Embryonic facial prominence (tissue), 1 donor: ENCODE data around the gene PODXL2.
"Not testable (repeated sequence)": the region's sequence is repeated elsewhere in the genome, so short reads cannot be mapped to it uniquely, and the experiment has no call there.

ENCODE experiments used
- DNase-seq: peaks from one replicate; pipeline ENCODE4 v3.0.0-alpha.2; 2016; ENCODE audit errors: extremely low spot score

Gene PODXL2

DNA sequence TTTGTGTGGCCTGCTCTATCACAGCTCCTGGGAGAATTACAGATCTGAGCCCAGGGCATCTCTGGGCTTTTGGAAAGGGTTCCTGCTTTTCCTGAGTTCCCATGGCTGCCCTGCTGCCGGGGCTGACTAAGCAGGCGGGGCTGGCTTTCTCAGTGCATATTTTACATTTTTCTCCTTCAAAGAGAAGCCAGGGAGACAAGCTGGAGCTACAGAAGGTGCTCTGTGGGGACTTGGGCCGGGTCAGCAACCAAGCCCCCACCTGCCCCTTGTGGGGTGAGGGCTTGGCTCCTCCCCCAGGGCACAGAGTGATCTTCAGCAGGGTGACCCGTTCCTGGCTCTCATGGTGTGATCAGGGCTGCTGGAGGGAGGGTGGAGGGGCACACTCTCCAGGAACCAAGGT, 61.1 kb downstream of the PODXL2 start:
- DNase-seq = no peak

DNA sequence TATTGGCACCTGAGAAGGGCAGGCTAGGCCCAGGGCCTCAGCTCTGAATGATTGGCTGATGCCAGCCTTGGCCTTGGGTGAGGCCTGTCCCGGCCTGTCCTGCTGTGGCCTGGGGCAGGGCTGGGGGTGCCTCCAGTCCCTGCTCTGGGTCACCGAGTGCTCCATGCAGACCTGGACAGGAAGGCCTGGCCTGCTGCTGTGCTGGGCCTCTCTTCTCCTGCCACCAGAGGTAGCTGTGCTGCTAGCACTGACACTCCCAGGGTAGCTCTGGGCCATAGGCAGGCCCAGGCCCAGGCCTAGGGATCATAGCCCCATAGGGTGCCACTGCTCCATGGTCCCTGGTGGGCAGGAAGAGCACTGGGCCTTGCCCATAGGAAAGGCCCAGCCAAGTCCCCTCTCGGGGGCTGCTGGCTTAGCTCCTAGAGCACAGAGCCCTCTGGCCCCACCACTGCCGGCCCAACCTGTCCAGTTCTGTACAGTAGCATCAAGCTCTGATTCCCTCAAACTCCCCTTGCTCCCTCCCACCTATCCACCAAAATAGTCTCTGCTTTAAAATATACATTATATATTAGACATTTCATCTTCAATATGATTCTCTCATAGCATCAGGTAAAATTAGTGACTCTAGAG, 62.0 kb downstream of the PODXL2 start:
- no peak for DNase-seq

DNA sequence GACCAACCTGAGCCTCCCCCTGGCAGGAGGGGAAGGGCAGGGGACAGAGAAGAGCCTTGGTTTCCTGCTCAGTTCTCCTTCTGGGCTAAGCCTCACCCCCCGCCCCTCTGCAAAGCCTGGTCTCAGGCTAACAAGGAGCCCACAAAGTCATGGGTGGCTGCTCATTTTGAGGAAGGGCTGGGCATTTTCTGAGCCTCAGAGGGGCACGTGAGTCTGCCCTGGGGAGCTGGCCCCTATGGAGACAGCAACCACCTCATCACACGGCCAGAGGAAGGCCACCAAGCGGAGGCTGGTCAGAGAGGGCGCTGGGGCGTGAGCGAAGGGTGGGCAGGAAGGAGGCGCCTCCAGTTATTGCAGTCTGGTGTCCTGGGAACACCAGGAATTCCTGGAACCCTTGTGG, 62.5 kb downstream of the PODXL2 start:
- no peak for DNase-seq

DNA sequence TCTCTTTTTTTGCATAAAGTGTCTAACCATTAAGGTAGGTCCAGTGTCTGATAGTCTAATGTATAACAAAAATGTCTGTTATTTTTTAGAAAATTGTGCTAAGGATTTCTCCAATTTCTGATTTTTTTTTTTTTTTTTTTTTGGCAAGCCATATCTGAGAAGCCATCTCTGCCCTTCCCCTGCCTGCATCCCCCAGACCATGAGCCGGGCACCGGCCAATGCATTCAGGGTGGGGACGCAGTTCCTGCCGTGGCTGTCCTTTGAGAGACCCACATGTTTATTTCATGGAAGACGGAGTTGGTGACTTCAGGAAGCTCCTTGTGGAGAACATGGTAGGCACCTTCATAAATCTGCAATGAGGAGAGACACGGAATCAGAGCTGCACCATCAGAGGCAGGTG, 63.0 kb downstream of the PODXL2 start:
- DNase-seq = no peak

DNA sequence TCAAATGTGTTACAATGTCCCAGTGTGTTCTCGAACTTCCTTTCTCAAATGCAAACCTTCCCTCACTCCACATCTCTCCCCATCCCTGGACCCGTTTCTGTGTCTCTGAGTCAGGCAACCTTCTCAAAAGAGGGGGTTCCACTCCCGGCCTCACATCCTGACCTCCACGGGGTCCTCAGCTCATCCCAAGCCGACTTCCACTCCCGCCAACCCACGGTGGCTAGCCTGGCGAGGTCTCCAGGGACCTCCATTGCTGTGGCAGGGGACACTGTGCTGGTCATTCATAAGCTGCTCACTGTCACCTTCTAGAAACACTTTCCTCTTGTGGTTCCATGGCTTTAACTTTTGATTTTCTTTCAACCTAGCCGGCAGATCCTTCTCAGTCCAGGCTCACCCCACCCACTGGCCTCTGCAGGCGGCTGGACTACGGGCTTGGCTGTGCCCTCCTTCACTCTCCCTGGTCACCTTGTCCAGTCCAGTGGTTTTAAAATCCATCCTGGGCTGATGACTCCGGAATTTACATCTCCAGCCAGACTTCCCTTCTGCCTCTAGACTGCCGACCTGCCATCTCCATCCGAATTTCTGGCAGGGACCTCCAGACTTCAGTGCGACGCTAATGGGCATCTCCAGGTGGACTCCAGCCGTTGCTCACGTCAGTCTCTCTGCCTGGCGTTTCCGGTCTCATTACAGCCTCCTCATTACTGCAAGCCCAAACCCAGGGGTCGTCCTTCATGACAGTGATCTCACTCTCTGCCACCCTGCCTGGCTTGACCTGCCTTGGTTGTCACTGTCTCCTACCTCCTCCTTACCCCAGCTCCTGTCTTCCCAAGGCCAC, 63.7 kb downstream of the PODXL2 start:
- no peak for DNase-seq

DNA sequence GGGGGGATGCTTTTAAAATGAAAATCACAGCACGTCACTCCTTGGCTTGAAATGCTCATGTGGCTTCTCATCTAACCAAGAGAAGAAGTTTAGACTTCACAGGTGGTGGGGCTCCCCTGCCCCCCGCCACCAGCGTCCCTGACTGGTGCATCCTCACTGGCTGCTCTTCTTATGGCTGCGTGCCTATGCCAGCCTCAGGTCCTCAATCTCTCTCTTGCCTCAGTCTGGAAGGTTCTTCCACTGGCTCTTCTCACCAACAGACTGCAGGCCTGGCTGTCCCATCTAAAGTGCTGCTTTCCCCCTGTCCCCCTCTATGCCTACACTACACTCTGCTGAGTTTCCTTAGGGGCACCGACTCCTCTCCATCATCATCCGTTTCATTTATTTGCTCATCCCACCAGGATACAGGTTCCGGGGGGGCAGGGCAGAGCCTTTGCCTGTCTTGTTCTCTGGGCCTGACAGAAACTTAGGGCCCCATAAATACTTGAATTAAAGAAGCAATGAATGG, 64.4 kb downstream of the PODXL2 start:
- DNase-seq = no peak

DNA sequence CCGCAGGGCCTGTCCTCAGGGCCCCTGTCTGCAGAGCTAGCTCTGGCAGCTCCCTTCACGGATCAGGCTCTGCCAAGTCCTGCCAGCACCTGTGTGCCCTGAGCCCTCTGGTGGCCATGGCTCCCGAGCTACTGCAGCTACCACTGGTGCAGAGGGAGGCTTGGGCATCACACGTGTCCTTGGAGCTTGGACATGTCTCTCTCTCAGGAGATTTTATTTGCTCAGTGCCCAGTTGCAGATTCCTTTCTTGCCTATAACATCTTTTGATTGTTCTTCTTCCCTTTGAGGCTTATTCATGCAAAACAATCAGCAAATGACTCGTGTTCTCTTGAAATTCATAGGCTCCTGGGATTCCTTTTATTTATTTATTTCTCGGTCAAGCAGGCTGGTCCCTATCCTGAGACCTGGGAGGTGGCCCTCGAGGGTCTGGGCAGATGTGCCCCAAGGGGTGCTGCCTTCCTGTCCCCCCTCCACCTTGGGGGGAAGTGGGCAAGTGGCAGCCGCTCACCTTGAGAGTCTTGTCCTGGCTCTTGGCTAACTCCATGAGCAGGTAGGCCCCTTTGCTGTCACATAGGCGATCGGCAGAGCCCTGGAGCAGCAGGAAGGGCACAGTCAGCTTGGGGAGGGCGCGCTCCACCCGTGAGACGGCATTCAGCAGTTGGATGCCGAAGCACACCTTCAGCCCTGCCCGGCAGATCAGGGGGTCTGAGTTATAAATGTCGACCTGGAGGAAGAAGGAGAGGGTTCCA, 65.7 kb downstream of the PODXL2 start:
- DNase-seq = no peak

DNA sequence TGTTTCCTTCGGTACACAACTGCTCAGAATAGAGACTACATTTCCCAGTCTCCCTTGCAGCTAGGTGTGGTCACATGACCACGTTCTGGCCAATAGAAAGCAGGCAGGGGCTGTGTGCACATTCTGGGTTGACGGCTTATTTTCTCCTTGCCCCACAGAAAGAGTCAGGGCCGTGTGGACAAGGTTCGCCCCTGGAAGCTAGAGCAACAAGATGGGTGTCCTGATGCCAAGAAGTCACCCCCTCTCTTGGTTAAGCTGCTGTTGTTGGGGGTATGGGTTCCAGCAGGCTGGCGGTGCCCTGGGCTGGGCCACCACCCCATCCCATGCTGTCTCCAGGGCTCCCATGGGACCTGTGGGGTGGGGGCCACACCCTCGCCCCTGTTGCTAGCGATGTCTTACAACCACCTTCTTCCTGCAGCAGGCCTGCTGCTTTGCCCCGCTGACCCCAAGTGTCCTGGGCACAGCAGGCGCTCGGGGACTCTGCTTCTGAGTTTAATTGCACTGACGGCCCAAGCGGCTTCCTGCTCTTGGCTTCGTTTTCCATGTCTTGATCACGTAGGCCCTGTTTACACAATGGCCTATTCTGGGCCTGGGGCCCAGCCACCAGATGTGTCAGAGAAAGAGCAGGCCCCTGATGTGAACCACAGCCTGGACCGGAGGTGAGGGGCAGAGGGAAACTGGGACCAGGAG, 68.7 kb downstream of the PODXL2 start:
- DNase-seq = peak; percentile 57

DNA sequence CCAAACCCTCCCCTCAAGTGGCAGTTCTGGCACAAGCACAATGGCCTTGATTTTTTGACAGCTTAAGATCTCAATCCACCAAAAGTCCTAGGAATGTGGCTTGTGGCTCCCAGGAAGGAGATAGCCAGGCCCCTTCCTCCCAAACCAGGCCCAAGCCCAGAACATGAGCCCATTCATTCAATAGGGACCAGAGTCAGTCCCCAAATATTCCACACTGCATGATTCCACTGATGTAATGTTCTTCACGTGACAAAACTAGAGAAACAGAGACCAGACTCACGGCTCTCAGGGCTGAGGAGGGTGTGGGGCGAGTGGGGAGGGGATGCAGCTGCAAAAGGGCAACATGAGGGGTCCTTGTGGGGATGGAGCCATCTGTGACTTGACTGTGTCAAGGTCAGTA, 69.3 kb downstream of the PODXL2 start:
- DNase-seq = no peak

DNA sequence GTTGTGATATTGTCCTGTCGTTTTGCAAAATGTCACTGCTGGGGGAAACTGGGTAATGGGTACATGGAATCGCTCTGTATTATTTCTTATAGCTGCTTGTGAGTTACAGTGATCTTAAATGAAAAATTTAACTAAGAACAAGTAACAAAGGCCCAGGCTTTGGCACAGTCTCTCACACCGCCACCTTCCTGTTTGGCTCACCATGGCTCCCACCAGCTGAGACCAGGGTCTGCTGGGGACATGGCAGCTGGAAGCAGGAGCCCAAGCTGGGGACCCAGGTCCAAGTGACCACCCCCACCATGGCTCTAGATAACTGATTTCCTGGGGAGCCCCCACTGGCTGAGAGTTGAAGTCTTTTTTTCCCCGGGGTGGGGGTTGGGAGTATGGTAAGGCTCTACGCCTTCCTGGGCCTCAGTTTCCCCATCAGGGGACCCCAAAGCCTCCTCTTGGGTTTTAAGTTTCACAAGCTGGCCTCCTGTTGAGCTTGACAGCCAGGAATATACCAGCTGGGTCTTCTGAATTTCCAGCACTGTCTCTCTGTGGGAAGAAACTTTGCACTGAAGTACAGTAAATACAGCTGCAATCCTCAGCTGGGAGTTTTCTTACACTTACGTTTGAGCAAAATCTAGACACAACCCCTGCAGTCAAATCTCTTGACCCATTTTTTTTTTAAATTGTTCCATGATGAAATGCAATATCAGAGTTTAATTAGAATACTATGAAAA, 69.9 kb downstream of the PODXL2 start:
- DNase-seq = no peak

DNA sequence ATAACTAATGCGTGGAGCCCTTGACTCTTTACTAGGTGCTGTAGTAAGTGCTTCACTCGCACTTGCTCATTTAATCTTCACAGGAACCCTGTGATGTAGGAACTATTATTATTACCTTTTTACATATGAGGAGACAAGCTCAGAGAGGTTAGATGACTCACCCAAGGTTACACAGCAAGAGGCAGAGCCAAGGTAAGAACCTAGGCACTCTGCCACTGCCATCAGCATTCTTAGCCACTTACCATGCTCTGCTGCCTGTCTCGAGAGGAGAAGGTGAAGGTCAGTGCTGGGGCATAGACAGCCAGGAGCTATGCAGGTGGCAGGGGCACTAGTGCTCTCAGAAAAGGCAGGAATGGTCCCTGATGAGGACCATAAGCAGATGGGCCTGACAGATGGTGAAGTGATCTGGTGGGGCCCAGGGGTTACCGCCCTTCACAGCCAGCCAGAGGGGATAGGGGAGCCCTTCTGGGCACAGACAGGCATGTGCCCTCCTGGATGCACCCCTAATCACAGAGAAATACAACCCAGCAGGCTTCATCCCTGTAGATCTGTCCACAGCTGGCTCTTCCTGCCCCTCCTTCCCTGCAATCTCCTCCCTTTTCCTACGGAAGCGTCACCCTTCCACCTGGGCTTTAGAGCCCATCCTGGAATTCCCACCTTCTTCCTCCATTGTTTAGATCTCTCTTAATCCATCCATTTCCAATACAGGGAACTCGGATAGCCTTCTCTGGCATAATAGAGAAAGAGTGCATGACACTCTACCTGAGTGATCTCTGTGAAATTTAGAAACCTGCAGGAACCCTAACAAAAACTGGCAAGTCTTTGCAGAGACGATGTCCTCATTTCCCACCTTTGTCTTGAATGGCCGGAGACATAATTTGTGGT, 70.7 kb downstream of the PODXL2 start:
- DNase-seq = no peak

DNA sequence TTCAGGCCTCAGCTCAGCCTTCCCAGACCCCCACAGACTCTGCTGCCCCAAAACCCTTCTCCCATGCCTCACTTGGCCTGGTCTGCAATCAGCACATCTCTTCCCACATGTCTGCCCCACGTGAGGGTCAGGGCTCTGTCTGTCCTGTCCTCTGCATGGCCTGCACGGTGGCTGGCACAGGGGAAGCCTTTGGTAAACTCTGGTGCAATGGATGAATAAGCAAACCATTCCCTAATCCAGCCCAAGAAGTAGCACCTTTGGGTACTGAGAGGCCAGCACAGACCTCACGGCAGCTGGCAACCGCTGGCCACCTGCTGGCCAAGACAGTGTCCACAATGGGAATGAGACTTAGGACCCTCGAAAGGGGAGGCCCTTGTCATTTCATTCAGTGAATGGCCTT, 71.4 kb downstream of the PODXL2 start:
- no peak for DNase-seq

DNA sequence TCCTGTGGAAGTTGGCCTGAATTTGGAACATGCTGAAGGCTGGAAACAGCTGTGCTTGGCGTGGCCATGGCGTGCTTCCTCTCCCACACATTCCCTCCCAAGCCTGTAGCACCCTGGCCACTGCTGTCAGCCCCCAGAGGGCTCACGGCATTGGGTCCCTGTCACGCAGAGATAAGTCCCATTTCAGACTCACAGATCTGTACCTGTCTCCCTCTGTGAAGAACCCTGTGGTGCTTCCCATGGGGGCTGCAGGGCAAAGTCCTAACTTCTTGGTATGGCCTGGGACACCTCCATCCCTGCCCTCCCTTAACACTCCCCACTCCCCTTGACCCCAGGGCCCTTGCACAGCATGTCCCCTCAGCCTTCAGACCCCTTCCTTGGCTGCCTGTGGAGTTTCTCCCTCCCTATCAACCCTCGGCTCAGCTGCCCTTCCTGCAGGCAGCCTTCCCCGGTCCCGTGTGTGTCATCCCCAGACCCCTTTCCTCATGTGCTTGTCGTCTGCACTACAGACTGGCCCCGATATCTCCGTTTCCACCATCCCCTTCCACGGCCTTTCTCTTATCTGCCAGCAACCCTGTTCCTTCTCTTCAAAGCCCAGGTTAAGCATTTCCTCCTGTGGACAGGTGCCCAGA, 72.4 kb downstream of the PODXL2 start:
- DNase-seq = no peak

DNA sequence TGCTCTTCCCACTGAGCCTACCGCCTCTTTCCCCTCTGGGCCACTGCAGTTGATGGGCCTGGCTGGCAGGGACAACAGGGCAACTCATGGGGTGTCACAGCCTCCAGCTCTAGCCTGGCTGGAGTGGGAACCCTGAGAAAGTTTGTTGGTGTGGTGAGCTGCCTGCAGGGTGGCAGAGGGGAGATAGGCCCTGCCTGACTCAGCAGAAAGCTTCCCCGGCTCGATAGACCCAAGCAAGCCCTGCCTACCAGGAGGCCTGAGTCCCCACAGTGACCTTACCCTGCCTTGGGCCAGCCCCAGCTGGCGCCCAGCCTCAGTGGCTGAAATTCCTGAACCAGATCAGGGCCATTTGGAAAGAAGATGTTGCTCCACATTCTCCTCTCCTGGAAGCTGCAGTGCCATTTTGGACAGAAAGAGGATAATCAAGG, 73.2 kb downstream of the PODXL2 start:
- no peak for DNase-seq

DNA sequence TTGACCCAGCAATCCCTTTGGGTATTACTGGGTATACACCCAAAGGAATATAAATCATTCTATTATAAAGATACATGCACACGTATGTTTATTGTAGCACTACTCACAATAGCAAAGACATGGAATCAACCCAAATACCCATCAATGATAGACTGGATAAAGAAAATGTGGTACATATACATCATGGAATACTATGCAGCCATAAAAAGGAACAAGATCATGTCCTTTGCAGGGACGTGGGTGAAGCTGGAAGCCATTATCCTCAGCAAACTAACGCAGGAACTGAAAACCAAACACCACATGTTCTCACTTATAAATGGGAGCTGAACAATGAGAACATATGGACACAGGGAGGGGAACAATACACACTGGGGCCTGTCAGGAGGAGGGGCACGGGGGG, 75.9 kb downstream of the PODXL2 start:
- not testable (repeated sequence) for DNase-seq

DNA sequence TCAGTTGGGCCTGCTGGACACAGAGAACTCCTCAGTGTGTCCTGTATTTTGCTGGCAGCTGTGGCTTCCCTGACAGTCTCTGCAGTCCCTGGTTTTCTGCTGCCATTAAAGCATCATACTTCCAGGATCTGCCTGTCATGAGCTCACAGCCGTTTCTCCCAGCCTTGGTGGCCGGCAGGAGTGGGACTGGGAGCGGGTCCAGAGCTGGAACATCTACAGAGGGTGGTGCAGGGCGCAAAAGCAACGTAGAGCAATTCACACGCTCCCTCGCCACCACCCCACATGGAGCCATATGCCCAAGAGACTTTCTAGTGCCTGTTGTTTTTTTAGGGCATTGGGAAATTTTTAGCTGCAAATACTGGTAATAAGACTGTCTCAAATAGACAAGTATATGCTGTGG, 77.3 kb downstream of the PODXL2 start:
- no peak for DNase-seq

DNA sequence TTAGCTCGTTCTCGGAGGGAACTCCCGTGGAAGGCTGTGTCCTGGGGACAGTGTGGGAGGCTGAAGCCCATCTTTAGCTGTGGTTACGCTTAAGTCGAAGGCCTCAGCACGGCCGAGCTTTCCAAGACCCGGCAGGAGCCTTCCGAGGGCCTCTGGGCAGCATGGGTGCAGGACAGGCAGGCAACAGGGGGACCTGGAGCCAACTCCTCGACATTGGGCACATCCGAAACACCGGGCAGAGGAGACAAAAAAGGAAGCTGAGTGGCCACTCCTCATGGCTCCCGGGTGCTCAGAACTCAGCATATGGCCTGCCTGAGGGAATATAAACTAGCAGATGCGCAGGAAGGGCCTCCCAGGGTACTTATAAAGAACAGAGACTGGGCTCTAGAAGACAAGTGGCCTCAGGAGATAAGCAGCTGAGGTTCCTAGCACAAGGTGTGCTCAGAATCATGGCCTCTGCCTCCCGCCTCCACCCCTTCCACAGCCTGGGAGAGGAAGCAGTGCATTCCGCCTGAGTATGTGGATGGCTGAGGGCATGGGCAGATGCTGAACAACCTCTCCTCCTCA, 77.9 kb downstream of the PODXL2 start:
- DNase-seq = no peak

DNA sequence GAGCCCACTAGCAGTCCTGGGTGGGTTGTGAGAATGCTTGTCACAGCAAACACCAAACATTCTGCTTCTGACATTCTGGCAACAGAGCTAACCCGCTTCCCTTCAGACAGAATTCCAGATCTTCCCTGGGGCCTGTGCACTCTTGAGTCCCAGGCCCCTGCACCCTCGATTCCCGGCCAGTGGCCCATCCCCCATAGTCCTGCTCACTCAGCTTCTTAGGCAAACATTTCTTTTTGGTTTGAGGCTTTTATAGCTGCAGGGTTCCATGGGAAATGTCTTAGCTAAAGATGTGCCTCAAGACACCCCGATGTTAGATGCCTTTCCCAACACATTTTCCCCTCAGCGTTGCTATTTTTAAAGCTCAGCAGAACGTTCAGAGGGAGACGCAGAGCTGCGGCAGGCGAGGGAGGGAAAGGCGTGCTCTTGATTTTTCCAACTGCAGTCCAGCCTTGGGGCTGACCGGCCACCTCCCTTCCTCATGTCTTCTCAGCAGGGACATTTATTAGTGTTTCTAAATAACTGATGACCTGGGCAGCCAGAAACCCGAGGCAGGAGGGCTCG, 78.9 kb downstream of the PODXL2 start:
- DNase-seq = no peak

DNA sequence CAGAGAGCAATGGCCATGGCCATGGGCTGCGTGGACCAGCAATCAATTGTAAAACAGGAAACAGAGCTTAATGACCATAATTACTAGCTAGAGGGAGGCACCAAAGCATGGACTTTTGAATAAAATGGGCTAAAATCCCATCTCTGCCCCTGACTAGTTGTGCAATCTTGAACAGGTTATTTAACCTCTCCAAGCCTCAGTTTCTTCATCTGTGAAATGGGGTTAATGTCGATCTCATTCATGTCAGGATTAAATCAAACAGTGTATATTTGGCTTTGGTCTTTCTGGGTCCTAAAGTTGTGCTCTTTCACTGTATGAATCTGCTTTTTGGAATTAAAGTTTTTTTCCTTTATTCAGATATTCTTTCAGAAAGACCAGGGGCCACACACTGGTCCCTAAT, 79.9 kb downstream of the PODXL2 start:
- DNase-seq = no peak
